ENCODE data around the gene NACC1. TPM values are rescaled to one million over a fixed set of nuclear protein-coding genes. Genes with fewer than 3 reads are reported as not detected.

Gene NACC1
- total and polyA plus RNA-seq, 2 of the 13 experiments (the other 11 are each of a cell fraction or from before 2014, with no cell fraction given) = 31.8 to 42.3 TPM

DNA sequence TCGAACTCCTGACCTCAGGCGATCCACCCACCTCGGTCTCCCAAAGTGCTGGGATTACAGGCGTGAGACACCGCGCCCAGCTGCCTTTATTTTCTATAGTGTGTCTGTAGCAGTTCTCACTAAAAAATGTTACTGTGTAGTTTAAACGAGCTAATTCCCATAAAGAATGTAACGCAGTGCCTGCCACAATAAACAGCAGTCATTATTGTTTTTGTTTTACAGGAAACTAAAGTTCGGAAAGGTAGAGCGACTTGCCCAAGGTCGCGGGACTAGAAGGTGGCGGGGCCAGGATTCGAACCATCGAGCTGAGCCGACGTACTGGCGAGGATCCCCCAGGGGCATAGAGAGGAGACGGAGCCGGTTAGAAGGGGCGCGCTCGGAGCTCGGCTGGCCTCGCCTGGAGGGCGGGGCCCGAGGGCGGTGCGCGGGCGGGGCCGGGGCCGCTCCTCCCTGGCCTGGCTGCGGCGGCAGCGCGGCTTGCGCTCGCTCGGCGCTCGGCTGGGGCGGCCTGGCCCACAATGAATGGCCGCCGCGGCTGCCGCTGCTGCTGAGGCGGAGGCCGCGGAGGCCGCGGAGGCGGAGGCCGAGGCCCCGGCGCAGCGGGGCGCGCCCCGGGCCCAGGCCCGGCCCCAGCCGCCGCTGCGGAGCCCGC, at the start of gene NACC1 (continued):
- TF ChIP-seq, protein P1, sequence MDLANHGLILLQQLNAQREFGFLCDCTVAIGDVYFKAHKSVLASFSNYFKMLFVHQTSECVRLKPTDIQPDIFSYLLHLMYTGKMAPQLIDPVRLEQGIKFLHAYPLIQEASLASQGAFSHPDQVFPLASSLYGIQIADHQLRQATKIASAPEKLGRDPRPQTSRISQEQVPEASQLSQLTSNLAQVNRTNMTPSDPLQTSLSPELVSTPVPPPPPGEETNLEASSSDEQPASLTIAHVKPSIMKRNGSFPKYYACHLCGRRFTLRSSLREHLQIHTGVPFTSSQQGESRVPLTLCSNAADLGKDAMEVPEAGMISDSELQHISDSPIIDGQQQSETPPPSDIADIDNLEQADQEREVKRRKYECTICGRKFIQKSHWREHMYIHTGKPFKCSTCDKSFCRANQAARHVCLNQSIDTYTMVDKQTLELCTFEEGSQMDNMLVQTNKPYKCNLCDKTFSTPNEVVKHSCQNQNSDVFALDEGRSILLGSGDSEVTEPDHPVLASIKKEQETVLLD (CRISPR knock-in tag; IDR thresholded peaks at IDR 0.05; ENCODE audit: low read depth) = 0 out of 2 replicates have a peak, but pooled peaks have one; percentile 37
- TF ChIP-seq SNAPC2 (CRISPR knock-in tag; IDR thresholded peaks at IDR 0.05) = no peak
- no peak for TF ChIP-seq POGZ (CRISPR knock-in tag; IDR thresholded peaks at IDR 0.05)
- TF ChIP-seq, protein P2, sequence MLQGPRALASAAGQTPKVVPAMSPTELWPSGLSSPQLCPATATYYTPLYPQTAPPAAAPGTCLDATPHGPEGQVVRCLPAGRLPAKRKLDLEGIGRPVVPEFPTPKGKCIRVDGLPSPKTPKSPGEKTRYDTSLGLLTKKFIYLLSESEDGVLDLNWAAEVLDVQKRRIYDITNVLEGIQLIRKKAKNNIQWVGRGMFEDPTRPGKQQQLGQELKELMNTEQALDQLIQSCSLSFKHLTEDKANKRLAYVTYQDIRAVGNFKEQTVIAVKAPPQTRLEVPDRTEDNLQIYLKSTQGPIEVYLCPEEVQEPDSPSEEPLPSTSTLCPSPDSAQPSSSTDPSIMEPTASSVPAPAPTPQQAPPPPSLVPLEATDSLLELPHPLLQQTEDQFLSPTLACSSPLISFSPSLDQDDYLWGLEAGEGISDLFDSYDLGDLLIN (CRISPR knock-in tag; IDR thresholded peaks at IDR 0.05; ENCODE audit: borderline replicate concordance) = no peak
- TF ChIP-seq NR2F6 (IDR thresholded peaks at IDR 0.05) = no peak
- TF ChIP-seq NR2F6 (CRISPR knock-in tag; IDR thresholded peaks at IDR 0.05) = no peak
- TF ChIP-seq, protein P3, sequence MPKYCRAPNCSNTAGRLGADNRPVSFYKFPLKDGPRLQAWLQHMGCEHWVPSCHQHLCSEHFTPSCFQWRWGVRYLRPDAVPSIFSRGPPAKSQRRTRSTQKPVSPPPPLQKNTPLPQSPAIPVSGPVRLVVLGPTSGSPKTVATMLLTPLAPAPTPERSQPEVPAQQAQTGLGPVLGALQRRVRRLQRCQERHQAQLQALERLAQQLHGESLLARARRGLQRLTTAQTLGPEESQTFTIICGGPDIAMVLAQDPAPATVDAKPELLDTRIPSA (CRISPR knock-in tag; IDR thresholded peaks at IDR 0.05; ENCODE audit: borderline replicate concordance) = no peak
- no peak for TF ChIP-seq U2AF2 (IDR thresholded peaks at IDR 0.05; ENCODE audit: low read depth, low read length)
- 0 out of 2 replicates have a peak, but pooled peaks have one; percentile 18 for TF ChIP-seq FOXO1 (CRISPR knock-in tag; IDR thresholded peaks at IDR 0.05)
- no peak for TF ChIP-seq FIP1L1 (IDR thresholded peaks at IDR 0.05; ENCODE audit: borderline replicate concordance, insufficient read depth, low read depth, low read length)
- no peak for TF ChIP-seq ELF4 (CRISPR knock-in tag; IDR thresholded peaks at IDR 0.05; ENCODE audit: borderline replicate concordance)
- TF ChIP-seq, protein P4, sequence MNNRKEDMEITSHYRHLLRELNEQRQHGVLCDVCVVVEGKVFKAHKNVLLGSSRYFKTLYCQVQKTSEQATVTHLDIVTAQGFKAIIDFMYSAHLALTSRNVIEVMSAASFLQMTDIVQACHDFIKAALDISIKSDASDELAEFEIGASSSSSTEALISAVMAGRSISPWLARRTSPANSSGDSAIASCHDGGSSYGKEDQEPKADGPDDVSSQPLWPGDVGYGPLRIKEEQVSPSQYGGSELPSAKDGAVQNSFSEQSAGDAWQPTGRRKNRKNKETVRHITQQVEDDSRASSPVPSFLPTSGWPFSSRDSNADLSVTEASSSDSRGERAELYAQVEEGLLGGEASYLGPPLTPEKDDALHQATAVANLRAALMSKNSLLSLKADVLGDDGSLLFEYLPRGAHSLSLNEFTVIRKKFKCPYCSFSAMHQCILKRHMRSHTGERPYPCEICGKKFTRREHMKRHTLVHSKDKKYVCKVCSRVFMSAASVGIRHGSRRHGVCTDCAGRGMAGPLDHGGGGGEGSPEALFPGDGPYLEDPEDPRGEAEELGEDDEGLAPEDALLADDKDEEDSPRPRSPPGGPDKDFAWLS (CRISPR knock-in tag; IDR thresholded peaks at IDR 0.05; ENCODE audit: borderline replicate concordance) = no peak
- no peak for TF ChIP-seq ZNF225 (CRISPR knock-in tag; IDR thresholded peaks at IDR 0.05)
- TF ChIP-seq ZNF547 (CRISPR knock-in tag; IDR thresholded peaks at IDR 0.05) = no peak
- TF ChIP-seq, protein P5, sequence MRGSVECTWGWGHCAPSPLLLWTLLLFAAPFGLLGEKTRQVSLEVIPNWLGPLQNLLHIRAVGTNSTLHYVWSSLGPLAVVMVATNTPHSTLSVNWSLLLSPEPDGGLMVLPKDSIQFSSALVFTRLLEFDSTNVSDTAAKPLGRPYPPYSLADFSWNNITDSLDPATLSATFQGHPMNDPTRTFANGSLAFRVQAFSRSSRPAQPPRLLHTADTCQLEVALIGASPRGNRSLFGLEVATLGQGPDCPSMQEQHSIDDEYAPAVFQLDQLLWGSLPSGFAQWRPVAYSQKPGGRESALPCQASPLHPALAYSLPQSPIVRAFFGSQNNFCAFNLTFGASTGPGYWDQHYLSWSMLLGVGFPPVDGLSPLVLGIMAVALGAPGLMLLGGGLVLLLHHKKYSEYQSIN (CRISPR knock-in tag; IDR thresholded peaks at IDR 0.05; ENCODE audit: borderline replicate concordance) = no peak
- TF ChIP-seq ZEB1 (IDR thresholded peaks at IDR 0.05; ENCODE audit: insufficient replicate concordance, low read depth) = no peak
- no peak for TF ChIP-seq NFRKB (IDR thresholded peaks at IDR 0.05)
- TF ChIP-seq ZNF75D (CRISPR knock-in tag; IDR thresholded peaks at IDR 0.05; ENCODE audit: borderline replicate concordance) = no peak
- no peak; the same call in 1 of the 2 replicates for TF ChIP-seq ZNF451 (CRISPR knock-in tag; IDR thresholded peaks at IDR 0.05)
- TF ChIP-seq ZFP36L1 (CRISPR knock-in tag; IDR thresholded peaks at IDR 0.05) = no peak
- no peak for TF ChIP-seq FOXM1 (CRISPR knock-in tag; IDR thresholded peaks at IDR 0.05)
- no peak for TF ChIP-seq NCOA1 (CRISPR knock-in tag; IDR thresholded peaks at IDR 0.05)
- TF ChIP-seq RXRA (CRISPR knock-in tag; IDR thresholded peaks at IDR 0.05) = no peak
- TF ChIP-seq AHR (CRISPR knock-in tag; IDR thresholded peaks at IDR 0.05) = no peak
- TF ChIP-seq ZNF256 (CRISPR knock-in tag; conservative IDR thresholded peaks at IDR 0.05) = no peak

Measured in HepG2 (cell line).